ENCODE measurements around the gene GADD45A. TPM values are rescaled to one million over a fixed set of nuclear protein-coding genes. Genes with fewer than 3 reads are reported as not detected.

Gene GADD45A
- total and polyA plus RNA-seq, 10 donors = 17.5 to 63.7 (median 29.8) TPM

- Histone ChIP-seq H3K4me1 (peaks cover 14 to 43% (median 26%) of the 10 kb centered on the region in 6 donors), H3K27ac (peak overlapping the region in 1 of 8 donors; percentile 59), H3K36me3 (no peaks in the 10 kb centered on the region), H3K27me3 (replicated peaks in 1 of 7) (no peaks in the 10 kb centered on the region), H3K4me3 (no peak overlapping the region), H3K9me3 (no peaks in the 10 kb centered on the region)
- DNase-seq = no peak
- whole genome bisulfite sequencing, 5 donors = 81 to 96% (median 88%) methylated on average over 4 of the region's 4 CpGs
- no peak for TF ChIP-seq POLR2AphosphoS5 (IDR thresholded peaks at IDR 0.05)
- no peak for TF ChIP-seq CTCF (IDR thresholded peaks at IDR 0.05 in 8 of 11, conservative IDR thresholded peaks at IDR 0.05 in 3 of 11)
- no peak for TF ChIP-seq POLR2A (IDR thresholded peaks at IDR 0.05)
- intact Hi-C loops (cut with DNase I; ENCODE audit: low total_unique reads) = no loop called here
Measured at GRCh38 chr1:67722292-67722944, 37.4 kb downstream of the GADD45A start.

GRCh38 chr1:67723126-67723525, 38.1 kb downstream of the GADD45A start:
- Histone ChIP-seq H3K27me3 (replicated peaks in 1 of 7) (no peaks in the 10 kb centered on the region), H3K9me3 (no peaks in the 10 kb centered on the region), H3K4me3 (no peak overlapping the region), H3K27ac (peak overlapping the region in 5 of 8 donors; percentile 22 to 59 (median 50)), H3K4me1 (peaks cover 14 to 43% (median 26%) of the 10 kb centered on the region in 6 donors), H3K36me3 (no peaks in the 10 kb centered on the region)
- no peak for DNase-seq
- intact Hi-C loops (cut with DNase I; ENCODE audit: low total_unique reads) = no loop called here
- 41 to 69% (median 60%) methylated on average over 1 of the region's 1 CpG for WGBS, 5 donors
- TF ChIP-seq POLR2A (IDR thresholded peaks at IDR 0.05) (no peak), CTCF (IDR thresholded peaks at IDR 0.05 in 8 of 11, conservative IDR thresholded peaks at IDR 0.05 in 3 of 11) (no peak), POLR2AphosphoS5 (IDR thresholded peaks at IDR 0.05) (no peak)

- no peak for DNase-seq
- Histone ChIP-seq H3K27ac (peak overlapping the region in 6 of 8 donors; percentile 11 to 59 (median 44)), H3K4me3 (no peak overlapping the region), H3K4me1 (peaks cover 14 to 43% (median 26%) of the 10 kb centered on the region in 6 donors), H3K36me3 (no peaks in the 10 kb centered on the region), H3K9me3 (no peaks in the 10 kb centered on the region), H3K27me3 (replicated peaks in 1 of 7) (no peaks in the 10 kb centered on the region)
- WGBS, 5 donors = 22 to 42% (median 29%) methylated on average over 2 of the region's 2 CpGs
- TF ChIP-seq CTCF (IDR thresholded peaks at IDR 0.05 in 8 of 11, conservative IDR thresholded peaks at IDR 0.05 in 3 of 11) (no peak), POLR2A (IDR thresholded peaks at IDR 0.05) (no peak), POLR2AphosphoS5 (IDR thresholded peaks at IDR 0.05) (no peak)
- intact Hi-C loops (cut with DNase I; ENCODE audit: low total_unique reads) = no loop called here
Measured at GRCh38 chr1:67723620-67724019, 38.6 kb downstream of the GADD45A start.

GRCh38 chr1:67724928-67725560, 40.0 kb downstream of the GADD45A start:
- no peaks in the 10 kb centered on the region for H3K36me3 ChIP-seq
- WGBS, 5 donors = 55 to 72% (median 66%) methylated on average over 3 of the region's 3 CpGs
- H3K4me3 ChIP-seq = no peak overlapping the region
- peaks cover 14 to 43% (median 26%) of the 10 kb centered on the region in 6 donors for H3K4me1 ChIP-seq
- peak overlapping the region in 3 of 8 donors; percentile 7 to 50 (median 22) for H3K27ac ChIP-seq
- no peaks in the 10 kb centered on the region for H3K27me3 ChIP-seq (replicated peaks in 1 of 7)
- TF ChIP-seq POLR2AphosphoS5 (IDR thresholded peaks at IDR 0.05) = peak in 1 of 3 donors; percentile 16
- no peak for TF ChIP-seq POLR2A (IDR thresholded peaks at IDR 0.05)
- no peaks in the 10 kb centered on the region for H3K9me3 ChIP-seq
- DNase-seq = no peak
- intact Hi-C loops (cut with DNase I; ENCODE audit: low total_unique reads) = no loop called here

All from spleen (tissue), 11 donors.